ENCODE data around the gene OR2A7.
"Not testable (repeated sequence)": the region's sequence is repeated elsewhere in the genome, so short reads cannot be mapped to it uniquely, and the experiment has no call there.

The OR2A7 gene

GRCh38 chr7:144255471-144255897 is 9.1 kb downstream of the OR2A7 start:
- in situ Hi-C loops (cut with MboI; ENCODE audit: low sequenced_read_pairs), result no loop called here

- in situ Hi-C loops (cut with MboI; ENCODE audit: low sequenced_read_pairs), result not testable (repeated sequence)
These were observed 12.3 kb downstream of the OR2A7 start for GRCh38 chr7:144252307-144252706.

GRCh38 chr7:144247674-144248330 is 16.8 kb downstream of the OR2A7 start:
- in situ Hi-C loops (cut with MboI; ENCODE audit: low sequenced_read_pairs), result not testable (repeated sequence)

- in situ Hi-C loops (cut with MboI; ENCODE audit: low sequenced_read_pairs), result not testable (repeated sequence)
These were observed 17.6 kb downstream of the OR2A7 start for GRCh38 chr7:144246967-144247366.

- in situ Hi-C loops (cut with MboI; ENCODE audit: low sequenced_read_pairs), result not testable (repeated sequence)
These were observed 19.2 kb downstream of the OR2A7 start for GRCh38 chr7:144245372-144245771.

GRCh38 chr7:144239365-144239764 is 25.2 kb downstream of the OR2A7 start, which contains the start of gene OR2A42:
OR2A42 (minus strand) TSS chr7:144239605; CDS start chr7:144232843, 6,762 bp downstream.
- in situ Hi-C loops (cut with MboI; ENCODE audit: low sequenced_read_pairs), result not testable (repeated sequence)

- in situ Hi-C loops (cut with MboI; ENCODE audit: low sequenced_read_pairs), result not testable (repeated sequence)
These were observed 26.0 kb downstream of the OR2A7 start for GRCh38 chr7:144238530-144239082.

- in situ Hi-C loops (cut with MboI; ENCODE audit: low sequenced_read_pairs), result not testable (repeated sequence)
These were observed 31.6 kb downstream of the OR2A7 start for GRCh38 chr7:144233039-144233438.

GRCh38 chr7:144231027-144231426 is 33.6 kb downstream of the OR2A7 start:
- in situ Hi-C loops (cut with MboI; ENCODE audit: low sequenced_read_pairs), result not testable (repeated sequence)

GRCh38 chr7:144228810-144229209 is 35.8 kb downstream of the OR2A7 start:
- in situ Hi-C loops (cut with MboI; ENCODE audit: low sequenced_read_pairs), result not testable (repeated sequence)

- in situ Hi-C loops (cut with MboI; ENCODE audit: low sequenced_read_pairs), result not testable (repeated sequence)
These were observed 37.7 kb downstream of the OR2A7 start for GRCh38 chr7:144226866-144227265.

GRCh38 chr7:144223675-144224074 is 40.9 kb downstream of the OR2A7 start:
- in situ Hi-C loops (cut with MboI; ENCODE audit: low sequenced_read_pairs), result not testable (repeated sequence)

- in situ Hi-C loops (cut with MboI; ENCODE audit: low sequenced_read_pairs), result not testable (repeated sequence)
These were observed 44.1 kb downstream of the OR2A7 start for GRCh38 chr7:144220531-144220930.

GRCh38 chr7:144219149-144219548 is 45.4 kb downstream of the OR2A7 start:
- in situ Hi-C loops (cut with MboI; ENCODE audit: low sequenced_read_pairs), result not testable (repeated sequence)

GRCh38 chr7:144218581-144218980 is 46.0 kb downstream of the OR2A7 start:
- in situ Hi-C loops (cut with MboI; ENCODE audit: low sequenced_read_pairs), result not testable (repeated sequence)

- in situ Hi-C loops (cut with MboI; ENCODE audit: low sequenced_read_pairs), result not testable (repeated sequence)
These were observed 47.4 kb downstream of the OR2A7 start for GRCh38 chr7:144217200-144217599.

Data from HL-60/S4 treated with phorbol 12-myristate 13-acetate at 8.2 ng/mL for 4 days and 3 days (cell line).